Immature natural killer cell (primary cell): Measurements from ENCODE around the gene SDHB. TPM values are rescaled to one million over a fixed set of nuclear protein-coding genes. Genes with fewer than 3 reads are reported as not detected.

ENCODE experiments used
- DNase-seq, 3 donors: peaks; one replicate each; pipeline ENCODE4 v3.0.0; 2022; ENCODE audit warnings: mixed read lengths in 1 of 3
- H3K27ac Mint-ChIP-seq, 6 donors: one replicate each; pipeline ENCODE4 v1.8.0; 2020; ENCODE audit warnings: mixed read lengths in 6 of 6, mild to moderate bottlenecking in 5 of 6, inconsistent platforms in 4 of 6, moderate library complexity in 3 of 6
- H3K27me3 Mint-ChIP-seq, 3 donors: one replicate each; pipeline ENCODE4 v1.8.0; 2020 to 2021; ENCODE audit warnings: low read depth in 3 of 3, mild to moderate bottlenecking in 3 of 3, mixed read lengths in 3 of 3, moderate library complexity in 3 of 3, inconsistent platforms in 1 of 3
- H3K36me3 Mint-ChIP-seq, 3 donors: one replicate each; pipeline ENCODE4 v1.8.0; 2020; ENCODE audit warnings: mixed read lengths in 3 of 3, inconsistent platforms in 2 of 3, mild to moderate bottlenecking in 2 of 3
- H3K4me1 Mint-ChIP-seq, 2 donors: one replicate each; pipeline ENCODE4 v1.8.0; 2020; ENCODE audit warnings: inconsistent platforms in 2 of 2, mild to moderate bottlenecking in 2 of 2, mixed read lengths in 2 of 2, moderate library complexity in 1 of 2
- H3K4me3 Mint-ChIP-seq, 5 donors: one replicate each; pipeline ENCODE4 v1.8.0; 2020; ENCODE audit warnings: mild to moderate bottlenecking in 5 of 5, mixed read lengths in 5 of 5, inconsistent platforms in 3 of 5, moderate library complexity in 3 of 5
- H3K9me3 Mint-ChIP-seq, 6 donors: one replicate each; pipeline ENCODE4 v1.8.0; 2020; ENCODE audit warnings: mild to moderate bottlenecking in 6 of 6, mixed read lengths in 6 of 6, inconsistent platforms in 4 of 6, moderate library complexity in 3 of 6
- polyA plus RNA-seq, 3 donors: library from polyadenylated mRNA; unstranded; fragments of 300-500 nt; fragmentation: Illumina TruSeq; gene quantifications; one replicate each; pipeline ENCODE4 v1.2.3, GENCODE V29; 2021

SDHB gene
- polyA plus RNA-seq, 3 donors from 2014 or later = 142 to 299 (median 173) TPM

GRCh38 chr1:16978567-16979474 is 75.0 kb downstream of the SDHB start:
- H3K9me3 Mint-ChIP-seq = no peaks in the 10 kb centered on the region
- no peak overlapping the region for H3K27ac Mint-ChIP-seq
- H3K4me1 Mint-ChIP-seq = peaks cover 8 to 11% of the 10 kb centered on the region in 2 donors
- DNase-seq = no peak
- no peaks in the 10 kb centered on the region for H3K36me3 Mint-ChIP-seq
- no peak overlapping the region for H3K4me3 Mint-ChIP-seq
- H3K27me3 Mint-ChIP-seq = peaks cover 3 to 16% (median 7%) of the 10 kb centered on the region in 3 donors

- H3K4me3 Mint-ChIP-seq = no peak overlapping the region
- H3K9me3 Mint-ChIP-seq = no peaks in the 10 kb centered on the region
- peaks cover 8 to 11% of the 10 kb centered on the region in 2 donors for H3K4me1 Mint-ChIP-seq
- H3K27me3 Mint-ChIP-seq = peaks cover 2 to 15% (median 7%) of the 10 kb centered on the region in 3 donors
- no peak for DNase-seq
- no peak overlapping the region for H3K27ac Mint-ChIP-seq
- H3K36me3 Mint-ChIP-seq = no peaks in the 10 kb centered on the region
These were observed 75.7 kb downstream of the SDHB start for GRCh38 chr1:16978139-16978538.

DNA sequence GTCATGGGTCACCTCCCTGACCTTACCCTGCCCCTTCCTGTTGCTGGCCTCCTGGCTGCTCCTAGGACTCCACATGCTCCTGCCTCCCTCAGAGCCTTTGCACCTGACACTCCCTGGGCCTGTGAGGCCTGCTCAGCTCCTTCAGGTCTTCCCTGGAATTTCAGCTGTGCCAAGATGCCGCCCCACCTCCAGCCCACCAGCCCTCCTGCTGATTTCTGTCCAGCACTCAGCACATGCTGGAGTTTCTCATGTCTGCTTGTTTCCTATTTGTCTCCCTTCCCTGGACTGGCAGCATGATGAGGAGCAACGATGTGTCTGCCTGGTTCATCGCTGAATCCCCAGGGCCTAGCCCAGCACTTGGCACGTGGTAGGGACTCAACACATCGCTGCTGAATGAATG is 76.5 kb downstream of the SDHB start:
- no peak for DNase-seq
- Mint-ChIP-seq H3K4me1 (peaks cover 8 to 11% of the 10 kb centered on the region in 2 donors), H3K4me3 (no peak overlapping the region), H3K36me3 (no peaks in the 10 kb centered on the region), H3K27me3 (peaks cover 2 to 12% (median 7%) of the 10 kb centered on the region in 3 donors), H3K27ac (no peak overlapping the region), H3K9me3 (no peaks in the 10 kb centered on the region)

DNA sequence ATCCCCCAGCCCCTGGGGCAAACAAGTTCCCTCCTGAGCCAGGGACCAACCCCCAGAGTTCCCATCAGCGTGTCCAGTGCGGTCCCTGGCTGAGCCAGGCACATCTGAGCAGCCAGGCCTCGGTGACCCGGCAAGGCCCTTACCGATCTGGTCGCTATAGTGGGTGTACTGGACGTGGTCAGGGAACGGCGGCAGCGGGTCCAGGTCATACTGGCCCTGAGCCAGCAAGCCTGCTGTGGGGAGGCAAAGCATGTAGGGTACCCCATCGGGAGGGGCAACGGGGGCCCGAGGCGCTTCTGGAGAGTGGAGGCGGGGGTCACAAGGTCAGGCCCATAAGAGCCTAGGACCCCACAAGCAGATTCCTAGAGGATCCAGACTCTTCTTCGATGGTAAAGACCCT is 76.9 kb downstream of the SDHB start:
- Mint-ChIP-seq H3K9me3 (no peaks in the 10 kb centered on the region), H3K27me3 (peaks cover 2 to 12% (median 7%) of the 10 kb centered on the region in 3 donors), H3K36me3 (no peaks in the 10 kb centered on the region), H3K4me3 (no peak overlapping the region), H3K27ac (no peak overlapping the region), H3K4me1 (peaks cover 8 to 11% of the 10 kb centered on the region in 2 donors)
- DNase-seq = no peak

- Mint-ChIP-seq H3K27ac (peak overlapping the region in 1 of 6 donors; percentile 10), H3K36me3 (no peaks in the 10 kb centered on the region), H3K4me3 (no peak overlapping the region)
These were observed 78.0 kb downstream of the SDHB start for GRCh38 chr1:16975838-16976237.

DNA sequence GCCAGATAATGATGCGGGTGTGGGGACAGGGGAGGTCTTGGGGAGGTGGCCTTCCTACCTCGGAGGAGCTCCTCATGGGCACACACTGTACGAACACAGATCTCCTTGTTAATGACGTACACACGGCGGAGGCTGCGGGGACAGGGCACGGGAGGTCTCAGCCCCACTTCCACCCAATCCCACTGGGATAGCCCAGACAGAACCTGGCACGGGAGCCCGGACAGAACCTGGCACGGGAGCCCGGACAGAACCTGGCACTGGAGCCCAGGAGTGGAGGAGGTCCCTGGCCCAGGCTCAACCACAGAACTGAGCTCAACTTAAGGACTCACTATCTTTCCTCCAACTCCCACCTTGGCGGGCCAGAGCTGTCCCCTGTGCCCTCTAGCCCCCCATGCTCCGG is 78.6 kb downstream of the SDHB start:
- Mint-ChIP-seq H3K4me1 (no peaks in the 10 kb centered on the region), H3K27me3 (peaks cover 0 to 4% (median 0%) of the 10 kb centered on the region in 3 donors), H3K9me3 (no peaks in the 10 kb centered on the region), H3K36me3 (no peaks in the 10 kb centered on the region), H3K4me3 (no peak overlapping the region), H3K27ac (no peak overlapping the region)
- no peak for DNase-seq

More at GRCh38 chr1:16975838-16976237, 78.0 kb downstream of the SDHB start:
- H3K27me3 Mint-ChIP-seq = peaks cover 0 to 4% (median 2%) of the 10 kb centered on the region in 3 donors
- DNase-seq = no peak
- H3K4me1 Mint-ChIP-seq = peaks cover 2% of the 10 kb centered on the region in 2 donors
- no peaks in the 10 kb centered on the region for H3K9me3 Mint-ChIP-seq

GRCh38 chr1:16973215-16973614 is 80.6 kb downstream of the SDHB start:
- Mint-ChIP-seq H3K27ac (no peak overlapping the region), H3K4me1 (no peaks in the 10 kb centered on the region), H3K36me3 (peaks cover 0 to 5% (median 0%) of the 10 kb centered on the region in 3 donors)

DNA sequence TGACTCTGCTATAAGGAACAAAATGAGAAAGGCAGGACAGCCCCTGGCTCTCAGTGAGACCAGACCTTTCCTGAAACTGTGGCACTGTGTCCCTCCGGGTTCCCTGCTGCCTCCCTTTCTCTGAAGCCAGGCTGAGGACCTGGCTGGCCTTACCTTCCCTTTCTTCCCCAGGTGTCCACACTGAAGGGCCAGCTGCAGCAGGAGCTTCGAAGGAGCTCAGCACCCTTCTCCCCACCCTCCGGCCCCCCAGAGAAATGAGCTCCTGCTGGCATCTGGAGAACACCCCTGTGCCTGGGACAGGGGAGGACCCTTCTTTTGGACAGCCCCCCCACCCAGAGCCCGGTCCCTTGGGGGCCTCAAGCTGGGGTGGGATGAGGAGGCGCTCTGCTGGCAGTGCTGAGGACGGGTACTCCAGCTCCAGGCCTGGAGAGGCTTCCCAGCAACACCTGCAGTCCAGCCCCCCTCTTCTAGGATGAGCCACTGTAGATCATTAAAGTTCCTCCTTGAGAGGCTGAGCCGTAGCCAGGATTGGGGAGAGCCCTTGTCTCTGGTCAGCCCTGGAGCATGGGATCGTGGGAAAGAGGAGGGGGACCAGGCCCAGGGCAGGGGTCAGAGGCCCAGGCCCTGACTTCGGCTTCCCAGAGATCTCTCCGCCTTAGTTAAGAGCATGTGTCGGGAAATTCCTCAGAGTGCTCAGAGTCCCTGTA is 81.5 kb downstream of the SDHB start:
- H3K9me3 Mint-ChIP-seq = no peaks in the 10 kb centered on the region
- H3K27me3 Mint-ChIP-seq = peaks cover 0 to 4% (median 2%) of the 10 kb centered on the region in 3 donors
- peaks cover 0 to 5% (median 0%) of the 10 kb centered on the region in 3 donors for H3K36me3 Mint-ChIP-seq
- no peak for DNase-seq
- H3K4me3 Mint-ChIP-seq = no peak overlapping the region
- H3K4me1 Mint-ChIP-seq = no peaks in the 10 kb centered on the region
- no peak overlapping the region for H3K27ac Mint-ChIP-seq

More at GRCh38 chr1:16973215-16973614, 80.6 kb downstream of the SDHB start:
- DNase-seq = no peak
- Mint-ChIP-seq H3K9me3 (no peaks in the 10 kb centered on the region), H3K4me3 (no peak overlapping the region), H3K27me3 (peaks cover 0 to 4% (median 2%) of the 10 kb centered on the region in 3 donors)

DNA sequence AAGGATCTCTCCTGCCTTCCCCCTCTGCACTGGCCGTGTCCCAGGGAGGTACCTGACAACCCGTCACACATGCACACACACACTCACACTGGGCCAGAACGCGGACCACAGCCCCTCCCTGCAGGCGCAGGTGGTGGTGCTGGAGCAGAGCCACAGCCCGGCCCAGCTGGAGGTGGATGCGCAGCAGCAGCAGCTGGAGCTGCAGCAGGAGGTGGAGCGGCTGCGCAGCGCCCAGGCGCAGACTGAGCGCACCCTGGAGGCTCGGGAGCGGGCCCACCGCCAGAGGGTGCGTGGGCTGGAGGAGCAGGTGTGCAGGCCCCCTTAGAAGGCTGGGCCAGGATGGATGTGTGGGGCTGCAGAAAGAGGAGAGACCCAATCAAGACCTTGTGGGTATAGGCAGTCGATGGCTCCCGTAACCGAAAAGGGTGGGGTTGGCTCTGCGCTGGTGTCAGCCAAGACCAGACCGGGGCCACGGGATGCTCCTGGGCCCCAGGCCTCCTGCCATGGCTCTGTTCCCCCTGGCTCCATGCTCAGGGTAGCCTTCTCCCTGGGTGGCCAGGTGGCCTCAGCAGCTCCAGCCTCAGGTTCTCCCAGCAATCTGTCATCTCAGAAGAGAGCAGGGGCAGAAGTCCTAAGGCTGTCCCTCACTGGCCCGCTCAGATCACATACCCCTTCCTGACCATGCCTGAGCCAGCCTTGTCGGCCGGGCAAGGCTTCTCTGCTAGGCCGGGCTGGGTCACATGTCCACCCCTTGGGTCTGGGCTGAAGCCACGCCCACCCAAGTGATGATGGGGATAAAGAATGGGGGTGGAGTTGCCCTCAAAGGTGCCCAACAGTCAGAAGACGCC is 82.3 kb downstream of the SDHB start:
- Mint-ChIP-seq H3K9me3 (no peaks in the 10 kb centered on the region), H3K36me3 (peaks cover 0 to 5% (median 5%) of the 10 kb centered on the region in 3 donors), H3K27ac (peak overlapping the region in 1 of 6 donors; percentile 17), H3K27me3 (peaks cover 0 to 4% (median 2%) of the 10 kb centered on the region in 3 donors), H3K4me1 (no peaks in the 10 kb centered on the region), H3K4me3 (no peak overlapping the region)
- DNase-seq = no peak

DNA sequence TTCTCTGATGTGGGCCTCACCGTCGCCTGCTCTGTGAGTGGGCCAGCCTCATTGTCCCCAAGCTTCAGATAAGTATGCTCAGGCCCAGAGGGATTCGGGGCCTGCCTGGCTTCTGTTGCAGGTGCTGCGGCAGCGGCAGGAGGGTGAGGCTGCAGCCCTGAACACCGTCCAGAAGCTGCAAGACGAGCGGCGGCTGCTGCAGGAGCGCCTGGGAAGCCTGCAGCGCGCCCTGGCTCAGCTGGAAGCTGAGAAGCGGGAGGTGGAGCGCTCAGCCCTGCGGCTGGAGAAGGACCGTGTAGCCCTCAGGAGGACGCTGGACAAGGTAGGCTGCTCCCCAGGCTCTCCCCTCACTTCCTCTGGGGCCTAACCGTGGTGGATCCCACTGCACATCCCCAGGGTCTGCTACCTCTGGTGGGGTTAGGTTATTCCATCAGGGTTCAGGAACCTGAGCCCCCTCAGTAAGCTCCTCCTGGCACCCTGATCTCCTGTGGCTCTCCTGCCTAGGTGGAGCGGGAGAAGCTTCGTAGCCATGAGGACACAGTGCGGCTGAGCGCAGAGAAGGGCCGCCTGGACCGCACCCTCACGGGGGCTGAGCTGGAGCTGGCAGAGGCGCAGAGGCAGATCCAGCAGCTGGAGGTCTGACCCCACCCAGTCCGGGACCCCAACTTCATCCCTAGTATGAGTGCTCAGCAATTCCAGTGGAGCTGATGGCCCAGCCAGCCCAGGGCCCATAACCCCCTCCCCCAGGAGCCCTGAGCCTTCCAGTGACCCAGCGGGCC is 83.5 kb downstream of the SDHB start:
- Mint-ChIP-seq H3K4me3 (no peak overlapping the region), H3K9me3 (no peaks in the 10 kb centered on the region), H3K4me1 (no peaks in the 10 kb centered on the region), H3K36me3 (peaks cover 0 to 8% (median 5%) of the 10 kb centered on the region in 3 donors), H3K27ac (no peak overlapping the region), H3K27me3 (peaks cover 0 to 2% (median 2%) of the 10 kb centered on the region in 3 donors)
- DNase-seq = no peak

DNA sequence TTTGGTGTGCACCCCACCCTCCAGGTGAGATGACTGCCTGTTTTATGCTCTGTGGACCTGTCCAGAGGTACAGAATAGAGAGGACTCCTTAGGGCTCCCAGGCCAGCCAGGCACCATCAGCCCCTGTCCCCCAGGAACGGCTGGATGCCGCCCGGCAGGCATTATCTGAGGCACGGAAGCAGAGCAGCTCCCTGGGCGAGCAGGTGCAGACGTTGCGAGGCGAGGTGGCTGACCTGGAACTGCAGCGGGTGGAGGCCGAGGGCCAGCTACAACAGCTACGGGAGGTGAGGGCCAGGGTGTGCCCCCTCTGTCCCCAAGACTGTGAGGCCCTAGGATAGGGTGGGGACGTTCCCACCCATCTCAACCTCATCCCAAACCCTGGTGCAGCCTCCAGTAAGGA is 84.2 kb downstream of the SDHB start:
- no peak overlapping the region for H3K27ac Mint-ChIP-seq
- no peak for DNase-seq
- H3K27me3 Mint-ChIP-seq = peaks cover 0 to 2% (median 0%) of the 10 kb centered on the region in 3 donors
- no peak overlapping the region for H3K4me3 Mint-ChIP-seq
- H3K9me3 Mint-ChIP-seq = no peaks in the 10 kb centered on the region
- no peaks in the 10 kb centered on the region for H3K4me1 Mint-ChIP-seq
- H3K36me3 Mint-ChIP-seq = peaks cover 0 to 11% (median 5%) of the 10 kb centered on the region in 3 donors

DNA sequence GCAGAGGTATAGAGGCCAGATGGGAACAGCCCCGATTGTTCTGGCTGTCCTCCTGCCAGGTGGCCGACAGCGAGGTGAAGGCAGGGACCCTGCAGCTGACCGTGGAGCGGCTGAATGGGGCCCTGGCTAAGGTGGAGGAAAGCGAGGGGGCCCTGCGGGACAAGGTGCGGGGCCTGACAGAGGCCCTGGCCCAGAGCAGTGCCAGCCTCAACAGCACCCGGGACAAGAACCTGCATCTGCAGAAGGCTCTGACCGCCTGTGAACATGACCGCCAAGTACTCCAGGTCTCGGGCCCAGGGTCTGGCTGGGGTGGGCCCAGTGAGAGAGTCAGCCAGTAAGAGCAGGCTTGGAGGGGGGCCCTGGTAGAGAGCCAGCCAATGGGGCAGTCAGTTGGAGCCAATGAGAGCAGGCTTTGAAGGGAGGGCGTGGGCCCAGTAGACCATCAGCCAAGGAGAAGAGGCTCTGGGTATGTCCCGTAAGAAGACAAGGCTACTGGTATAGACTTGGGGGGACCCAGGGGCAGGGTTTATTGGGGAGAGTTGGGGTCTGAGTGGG is 84.7 kb downstream of the SDHB start:
- Mint-ChIP-seq H3K4me1 (no peaks in the 10 kb centered on the region), H3K27ac (no peak overlapping the region)

More for the DNA sequence above, 84.7 kb downstream of the SDHB start:
- peaks cover 0 to 11% (median 5%) of the 10 kb centered on the region in 3 donors for H3K36me3 Mint-ChIP-seq
- DNase-seq = no peak
- H3K27me3 Mint-ChIP-seq = peaks cover 0 to 3% (median 0%) of the 10 kb centered on the region in 3 donors
- H3K9me3 Mint-ChIP-seq = no peaks in the 10 kb centered on the region
- no peak overlapping the region for H3K4me3 Mint-ChIP-seq
